RWPE2 (cell line): ENCODE measurements around the gene CENPI.
"Not testable (repeated sequence)": the region's sequence is repeated elsewhere in the genome, so short reads cannot be mapped to it uniquely, and the experiment has no call there.

Experiments used
- ATAC-seq: fragments of 200-7000 bp; cut with Tn5 transposase; 3 replicates; pipeline ENCODE4 v1.9.1; 2021; ENCODE audit warnings: low read depth
- DNase-seq: peaks from one replicate; pipeline ENCODE4 v3.0.0-alpha.2; 2020; ENCODE audit warnings: low spot score
- H3K27ac ChIP-seq: fragments of 450-650 bp; 2 replicates; pipeline ENCODE4 v1.5.1; 2017; ENCODE audit warnings: mild to moderate bottlenecking; ENCODE audit not compliant: poor library complexity, severe bottlenecking
- H3K27me3 ChIP-seq: fragments of 250-450 bp; sonication (Bioruptor Pico); 2 replicates; pipeline ENCODE4 v1.5.1; 2021; ENCODE audit warnings: mild to moderate bottlenecking, moderate library complexity; ENCODE audit not compliant: insufficient read depth, poor library complexity, severe bottlenecking
- H3K36me3 ChIP-seq: fragments of 250-450 bp; sonication (Bioruptor Pico); 2 replicates; pipeline ENCODE4 v1.5.1; 2020; ENCODE audit warnings: low read depth, mild to moderate bottlenecking, moderate library complexity
- H3K4me1 ChIP-seq: fragments of 250-450 bp; sonication (Bioruptor Pico); 2 replicates; pipeline ENCODE4 v1.5.1; 2021; ENCODE audit warnings: mild to moderate bottlenecking, moderate library complexity; ENCODE audit not compliant: insufficient read depth, poor library complexity, severe bottlenecking
- H3K4me3 ChIP-seq: fragments of 250-450 bp; sonication (Bioruptor Pico); 2 replicates; pipeline ENCODE4 v1.5.1; 2021; ENCODE audit warnings: mild to moderate bottlenecking, moderate library complexity; ENCODE audit not compliant: severe bottlenecking
- H3K9me3 ChIP-seq: fragments of 250-450 bp; sonication (Bioruptor Pico); 2 replicates; pipeline ENCODE4 v1.5.1; 2021; ENCODE audit warnings: mild to moderate bottlenecking, moderate library complexity; ENCODE audit not compliant: severe bottlenecking
- CTCF ChIP-seq: fragments of 450-650 bp; IDR thresholded peaks from one replicate; pipeline ENCODE4 v1.5.1; 2017; ENCODE audit warnings: mild to moderate bottlenecking, moderate library complexity; ENCODE audit not compliant: poor library complexity, severe bottlenecking

The CENPI gene

GRCh38 chrX:101097546-101098453, at the start of gene CENPI:
TSS of gene CENPI (plus strand) at chrX:101098204. CDS start at chrX:101101071, 2,867 bp downstream.
- Histone ChIP-seq H3K36me3 (peaks cover 23% of the 10 kb centered on the region), H3K4me1 (no peaks in the 10 kb centered on the region), H3K27ac (peak within 1 kb of the TSS; percentile 42), H3K27me3 (no peaks in the 10 kb centered on the region), H3K9me3 (no peaks in the 10 kb centered on the region), H3K4me3 (peak within 1 kb of the TSS; percentile 52)
- peak; percentile 98 for ATAC-seq
- no peak for TF ChIP-seq CTCF
- peak; percentile 91 for DNase-seq

GRCh38 chrX:101051153-101051548, 46.9 kb upstream of the CENPI start:
- DNase-seq = no peak
- TF ChIP-seq CTCF = no peak
- H3K27ac ChIP-seq = peak overlapping the region; percentile 56
- no peaks in the 10 kb centered on the region for H3K4me1 ChIP-seq
- H3K36me3 ChIP-seq = no peaks in the 10 kb centered on the region
- peak overlapping the region; percentile 39 for H3K4me3 ChIP-seq
- no peaks in the 10 kb centered on the region for H3K9me3 ChIP-seq
- no peaks in the 10 kb centered on the region for H3K27me3 ChIP-seq
- ATAC-seq = peak; percentile 7; the same call in 2 of the 3 replicates

- no peaks in the 10 kb centered on the region for H3K27me3 ChIP-seq
- H3K36me3 ChIP-seq = no peaks in the 10 kb centered on the region
- DNase-seq (peak; percentile 52), ATAC-seq (peak; percentile 90)
- H3K27ac ChIP-seq = peak within 1 kb of the TSS; percentile 56
- no peaks in the 10 kb centered on the region for H3K9me3 ChIP-seq
- no peak for TF ChIP-seq CTCF
- H3K4me3 ChIP-seq = peak within 1 kb of the TSS; percentile 39
- peaks cover 3% of the 10 kb centered on the region for H3K4me1 ChIP-seq
These were observed 46.3 kb upstream of the CENPI start, which contains the start of gene TRMT2B for GRCh38 chrX:101051549-101052302. TSS of gene TRMT2B (minus strand) at chrX:101052111. CDS start at chrX:101042289, 9,822 bp downstream.

- H3K27me3 ChIP-seq, H3K4me3 ChIP-seq, DNase-seq, H3K4me1 ChIP-seq, H3K36me3 ChIP-seq, H3K9me3 ChIP-seq, ATAC-seq: not testable (repeated sequence)
- peak overlapping the region; percentile 78 for H3K27ac ChIP-seq
These were observed 41.5 kb upstream of the CENPI start for GRCh38 chrX:101056551-101056950.

GRCh38 chrX:101057093-101057714, 40.8 kb upstream of the CENPI start:
- Histone ChIP-seq H3K27me3 (no peaks in the 10 kb centered on the region), H3K4me3 (no peak overlapping the region), H3K27ac (peak overlapping the region; percentile 78), H3K36me3 (no peaks in the 10 kb centered on the region), H3K9me3 (no peaks in the 10 kb centered on the region), H3K4me1 (peaks cover 8% of the 10 kb centered on the region)
- TF ChIP-seq CTCF = no peak
- DNase-seq = no peak
- ATAC-seq = peak; percentile 84
